ENCODE data around the gene SPOP.
A peak's percentile ranks its signal among the peaks of the same experiment; 100 is the strongest.
"Not testable (repeated sequence)": the region's sequence is repeated elsewhere in the genome, so short reads cannot be mapped to it uniquely, and the experiment has no call there.

The SPOP gene

DNA sequence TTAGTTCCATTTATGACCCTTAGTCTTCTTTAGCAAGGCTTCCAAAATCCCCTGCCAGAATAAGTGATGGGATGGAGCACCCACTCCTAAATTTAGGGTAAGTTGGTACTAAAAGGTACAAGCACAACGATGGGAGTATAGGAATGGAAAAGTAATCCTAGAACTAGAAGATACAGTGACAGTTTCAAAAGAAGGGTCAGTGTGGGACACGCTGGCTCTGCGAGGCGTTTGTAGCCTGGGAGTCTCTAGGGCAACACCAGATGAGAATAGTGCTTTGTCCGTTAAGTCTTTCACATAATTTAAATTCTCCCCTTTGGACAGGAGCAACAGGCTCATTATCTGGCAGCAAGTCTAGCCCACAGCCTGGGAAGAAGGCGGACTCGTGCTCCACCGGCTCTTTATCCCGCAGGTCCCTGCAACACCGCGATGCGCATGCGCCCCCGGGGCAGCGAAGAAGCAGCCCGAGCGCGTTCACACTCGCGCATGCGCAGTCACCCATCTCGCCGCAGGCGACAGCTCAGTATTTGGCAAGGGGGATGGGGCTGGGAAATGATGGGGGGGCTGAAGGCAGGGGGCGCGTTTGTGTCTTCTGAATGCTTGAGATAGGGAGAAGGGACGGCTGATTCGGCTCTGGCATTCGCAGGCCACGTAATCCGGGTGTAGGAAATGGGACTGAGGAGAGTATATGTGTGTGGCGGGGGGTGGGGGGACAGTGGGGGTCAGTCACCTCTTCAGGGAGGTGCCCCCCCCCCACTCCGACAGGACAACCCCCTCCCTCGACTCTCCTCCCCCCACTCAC, 564 bp downstream of the SPOP start (continued):
- TF ChIP-seq, protein P1, sequence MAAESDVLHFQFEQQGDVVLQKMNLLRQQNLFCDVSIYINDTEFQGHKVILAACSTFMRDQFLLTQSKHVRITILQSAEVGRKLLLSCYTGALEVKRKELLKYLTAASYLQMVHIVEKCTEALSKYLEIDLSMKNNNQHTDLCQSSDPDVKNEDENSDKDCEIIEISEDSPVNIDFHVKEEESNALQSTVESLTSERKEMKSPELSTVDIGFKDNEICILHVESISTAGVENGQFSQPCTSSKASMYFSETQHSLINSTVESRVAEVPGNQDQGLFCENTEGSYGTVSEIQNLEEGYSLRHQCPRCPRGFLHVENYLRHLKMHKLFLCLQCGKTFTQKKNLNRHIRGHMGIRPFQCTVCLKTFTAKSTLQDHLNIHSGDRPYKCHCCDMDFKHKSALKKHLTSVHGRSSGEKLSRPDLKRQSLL (tag by site-specific recombination; IDR thresholded peaks at IDR 0.05): 0 out of 2 replicates have a peak, but pooled peaks have one; percentile 20
- TF ChIP-seq ZFP3 (tag by site-specific recombination; IDR thresholded peaks at IDR 0.05; ENCODE audit: low read depth): no peak

GRCh38 chr17:49676276-49676868, 1.5 kb downstream of the SPOP start:
- TF ChIP-seq ZNF112 (tag by site-specific recombination; IDR thresholded peaks at IDR 0.05): no peak
- TF ChIP-seq ZNF266 (tag by site-specific recombination; IDR thresholded peaks at IDR 0.05; ENCODE audit: low read depth): no peak
- Histone ChIP-seq H3K9me3 (ENCODE audit: control insufficient read depth, insufficient read depth, low read depth, low read length) (no peaks in the 10 kb centered on the region), H3K4me3 (ENCODE audit: low read depth, low read length) (peak overlapping the region; percentile 78), H3K27ac (ENCODE audit: extremely low read depth, low read depth, low read length) (no peak overlapping the region), H3K4me1 (ENCODE audit: control insufficient read depth, insufficient read depth, low read length) (peaks cover 15% of the 10 kb centered on the region; the same call in 1 of the 2 replicates), H3K36me3 (ENCODE audit: control insufficient read depth in 2 of 2, insufficient read depth in 1 of 2, low read length in 2 of 2) (peaks cover 12 to 19% of the 10 kb centered on the region in 2 experiments)
- ChIA-PET CTCF (interaction anchor here (1.1 to 2.0 kb wide), 2 partner anchors 20 to 101 kb away, joined by 3 to 5 read pairs; partner anchors contain the start of gene NXPH3), POLR2A (interaction anchor here (1.0 to 1.3 kb wide), 2 partner anchors 88 to 100 kb away, joined by 3 to 6 read pairs; partner anchors contain the start of gene FAM117A)

GRCh38 chr17:49674507-49674906, 3.4 kb downstream of the SPOP start:
- Histone ChIP-seq H3K4me3 (ENCODE audit: low read depth, low read length) (no peak overlapping the region), H3K36me3 (ENCODE audit: control insufficient read depth in 2 of 2, insufficient read depth in 1 of 2, low read length in 2 of 2) (peaks cover 12 to 19% of the 10 kb centered on the region in 2 experiments), H3K9me3 (ENCODE audit: control insufficient read depth, insufficient read depth, low read depth, low read length) (no peaks in the 10 kb centered on the region), H3K4me1 (ENCODE audit: control insufficient read depth, insufficient read depth, low read length) (peaks cover 18% of the 10 kb centered on the region; the same call in 1 of the 2 replicates), H3K27ac (ENCODE audit: extremely low read depth, low read depth, low read length) (no peak overlapping the region)
- POLR2A ChIA-PET: no interaction called here
- CTCF ChIA-PET: interaction anchor here (1.3 to 2.6 kb wide), 2 partner anchors 21 to 117 kb away, joined by 6 to 10 read pairs; no protein-coding TSS in a partner anchor
- no peak for TF ChIP-seq PBX3 (CRISPR knock-in tag; IDR thresholded peaks at IDR 0.05)
- peak; percentile 72 for TF ChIP-seq PRDM6 (tag by site-specific recombination; IDR thresholded peaks at IDR 0.05)

DNA sequence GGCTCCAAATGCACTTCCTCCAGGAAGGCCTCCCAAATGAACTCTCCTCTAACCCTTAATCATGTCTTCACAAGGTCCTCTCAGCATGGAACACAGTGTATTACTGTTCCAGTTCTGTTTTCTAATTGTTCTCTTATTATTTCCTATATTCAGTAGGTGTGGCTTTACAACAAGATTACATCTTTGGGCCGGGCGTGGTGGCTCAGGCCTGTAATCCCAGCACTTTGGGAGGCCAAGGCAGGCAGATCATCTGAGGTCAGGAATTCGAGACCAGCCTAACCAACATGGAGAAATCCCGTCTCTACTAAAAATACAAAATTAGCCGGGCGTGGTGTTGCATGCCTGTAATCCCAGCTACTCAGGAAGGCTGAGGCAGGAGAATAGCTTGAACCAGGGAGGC, 4.2 kb downstream of the SPOP start:
- CTCF ChIA-PET: interaction anchor here (1.3 to 2.6 kb wide), 2 partner anchors 22 to 116 kb away, joined by 6 to 10 read pairs; no protein-coding TSS in a partner anchor
- H3K4me3 ChIP-seq (ENCODE audit: low read depth, low read length); H3K27ac ChIP-seq (ENCODE audit: extremely low read depth, low read depth, low read length); POLR2A ChIA-PET; H3K9me3 ChIP-seq (ENCODE audit: control insufficient read depth, insufficient read depth, low read depth, low read length): not testable (repeated sequence)
- TF ChIP-seq KLF1 (tag by site-specific recombination; IDR thresholded peaks at IDR 0.05): peak; percentile 30; the same call in 1 of the 2 replicates
- Histone ChIP-seq H3K36me3 (ENCODE audit: control insufficient read depth in 2 of 2, insufficient read depth in 1 of 2, low read length in 2 of 2) (peaks cover 12 to 19% of the 10 kb centered on the region in 2 experiments), H3K4me1 (ENCODE audit: control insufficient read depth, insufficient read depth, low read length) (peaks cover 18% of the 10 kb centered on the region; the same call in 1 of the 2 replicates)

- POLR2A ChIA-PET: no interaction called here
- H3K36me3 ChIP-seq (ENCODE audit: control insufficient read depth in 2 of 2, insufficient read depth in 1 of 2, low read length in 2 of 2): peaks cover 17 to 25% of the 10 kb centered on the region in 2 experiments
- no peak overlapping the region for H3K4me3 ChIP-seq (ENCODE audit: low read depth, low read length)
- no peaks in the 10 kb centered on the region for H3K9me3 ChIP-seq (ENCODE audit: control insufficient read depth, insufficient read depth, low read depth, low read length)
- peaks cover 11% of the 10 kb centered on the region; the same call in 1 of the 2 replicates for H3K4me1 ChIP-seq (ENCODE audit: control insufficient read depth, insufficient read depth, low read length)
- H3K27ac ChIP-seq (ENCODE audit: extremely low read depth, low read depth, low read length): no peak overlapping the region
- CTCF ChIA-PET: interaction anchor here (0.5 to 0.9 kb wide), 4 partner anchors 8 to 100 kb away, joined by 3 read pairs; no protein-coding TSS in a partner anchor
- TF ChIP-seq, protein P2, sequence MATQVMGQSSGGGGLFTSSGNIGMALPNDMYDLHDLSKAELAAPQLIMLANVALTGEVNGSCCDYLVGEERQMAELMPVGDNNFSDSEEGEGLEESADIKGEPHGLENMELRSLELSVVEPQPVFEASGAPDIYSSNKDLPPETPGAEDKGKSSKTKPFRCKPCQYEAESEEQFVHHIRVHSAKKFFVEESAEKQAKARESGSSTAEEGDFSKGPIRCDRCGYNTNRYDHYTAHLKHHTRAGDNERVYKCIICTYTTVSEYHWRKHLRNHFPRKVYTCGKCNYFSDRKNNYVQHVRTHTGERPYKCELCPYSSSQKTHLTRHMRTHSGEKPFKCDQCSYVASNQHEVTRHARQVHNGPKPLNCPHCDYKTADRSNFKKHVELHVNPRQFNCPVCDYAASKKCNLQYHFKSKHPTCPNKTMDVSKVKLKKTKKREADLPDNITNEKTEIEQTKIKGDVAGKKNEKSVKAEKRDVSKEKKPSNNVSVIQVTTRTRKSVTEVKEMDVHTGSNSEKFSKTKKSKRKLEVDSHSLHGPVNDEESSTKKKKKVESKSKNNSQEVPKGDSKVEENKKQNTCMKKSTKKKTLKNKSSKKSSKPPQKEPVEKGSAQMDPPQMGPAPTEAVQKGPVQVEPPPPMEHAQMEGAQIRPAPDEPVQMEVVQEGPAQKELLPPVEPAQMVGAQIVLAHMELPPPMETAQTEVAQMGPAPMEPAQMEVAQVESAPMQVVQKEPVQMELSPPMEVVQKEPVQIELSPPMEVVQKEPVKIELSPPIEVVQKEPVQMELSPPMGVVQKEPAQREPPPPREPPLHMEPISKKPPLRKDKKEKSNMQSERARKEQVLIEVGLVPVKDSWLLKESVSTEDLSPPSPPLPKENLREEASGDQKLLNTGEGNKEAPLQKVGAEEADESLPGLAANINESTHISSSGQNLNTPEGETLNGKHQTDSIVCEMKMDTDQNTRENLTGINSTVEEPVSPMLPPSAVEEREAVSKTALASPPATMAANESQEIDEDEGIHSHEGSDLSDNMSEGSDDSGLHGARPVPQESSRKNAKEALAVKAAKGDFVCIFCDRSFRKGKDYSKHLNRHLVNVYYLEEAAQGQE (tag by site-specific recombination; IDR thresholded peaks at IDR 0.05): no peak
- TF ChIP-seq MEIS1 (CRISPR knock-in tag; IDR thresholded peaks at IDR 0.05; ENCODE audit: borderline replicate concordance): no peak
- no peak for TF ChIP-seq ZNF24 (tag by site-specific recombination; IDR thresholded peaks at IDR 0.05)
- no peak for TF ChIP-seq ZNF513 (tag by site-specific recombination; IDR thresholded peaks at IDR 0.05)
- no peak for TF ChIP-seq ZNF701 (tag by site-specific recombination; IDR thresholded peaks at IDR 0.05)
Observed at GRCh38 chr17:49670641-49671040, 7.3 kb downstream of the SPOP start.
